SU-DHL-6 (cell line): ENCODE data around the gene CDC42BPA.

Experiments used
- EZH2phosphoT487 ChIP-seq: fragments of 200-600 bp; sonication (generic), shearing (Covaris generic); conservative IDR thresholded peaks from 2 replicates; pipeline ENCODE4 v1.6.1; 2018; ENCODE audit warnings: mild to moderate bottlenecking, antibody characterized with exemption, low read length, moderate library complexity, mixed read lengths
- TF ChIP-seq, protein P1 (sequence below): fragments of 200-600 bp; sonication (generic); IDR thresholded peaks from one replicate; pipeline ENCODE4 v1.5.1; 2017; ENCODE audit warnings: antibody characterized with exemption, mild to moderate bottlenecking, low read length, moderate library complexity; ENCODE audit not compliant: insufficient read depth, poor library complexity, severe bottlenecking

DNA sequence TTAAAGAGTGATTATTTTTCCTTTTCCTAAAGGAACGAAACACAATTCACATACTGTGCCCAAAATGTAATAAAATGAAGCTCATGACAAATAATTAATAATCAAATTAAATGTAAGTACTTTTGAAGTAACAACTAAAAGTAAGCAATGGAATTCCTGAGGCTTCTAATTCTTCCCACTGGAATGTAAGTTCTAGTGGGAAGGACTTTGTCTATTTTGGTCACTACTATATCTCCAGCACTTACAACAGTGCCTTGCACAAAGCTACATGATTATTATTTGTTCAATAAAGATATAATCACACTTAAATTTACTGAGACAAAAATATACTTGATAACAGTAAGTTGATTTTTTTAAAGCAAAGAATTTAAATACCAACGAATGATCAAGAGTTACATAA lies 249.4 kb downstream of the CDC42BPA start:
- TF ChIP-seq, protein P1, sequence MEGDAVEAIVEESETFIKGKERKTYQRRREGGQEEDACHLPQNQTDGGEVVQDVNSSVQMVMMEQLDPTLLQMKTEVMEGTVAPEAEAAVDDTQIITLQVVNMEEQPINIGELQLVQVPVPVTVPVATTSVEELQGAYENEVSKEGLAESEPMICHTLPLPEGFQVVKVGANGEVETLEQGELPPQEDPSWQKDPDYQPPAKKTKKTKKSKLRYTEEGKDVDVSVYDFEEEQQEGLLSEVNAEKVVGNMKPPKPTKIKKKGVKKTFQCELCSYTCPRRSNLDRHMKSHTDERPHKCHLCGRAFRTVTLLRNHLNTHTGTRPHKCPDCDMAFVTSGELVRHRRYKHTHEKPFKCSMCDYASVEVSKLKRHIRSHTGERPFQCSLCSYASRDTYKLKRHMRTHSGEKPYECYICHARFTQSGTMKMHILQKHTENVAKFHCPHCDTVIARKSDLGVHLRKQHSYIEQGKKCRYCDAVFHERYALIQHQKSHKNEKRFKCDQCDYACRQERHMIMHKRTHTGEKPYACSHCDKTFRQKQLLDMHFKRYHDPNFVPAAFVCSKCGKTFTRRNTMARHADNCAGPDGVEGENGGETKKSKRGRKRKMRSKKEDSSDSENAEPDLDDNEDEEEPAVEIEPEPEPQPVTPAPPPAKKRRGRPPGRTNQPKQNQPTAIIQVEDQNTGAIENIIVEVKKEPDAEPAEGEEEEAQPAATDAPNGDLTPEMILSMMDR: no peak
- TF ChIP-seq EZH2phosphoT487: no peak
